Fibroblast of skin of right biceps (primary cell): ENCODE measurements around the gene SLC12A5.

Experiments
- DNase-seq: peaks from one replicate; pipeline ENCODE4 v3.0.0-alpha.2; 2013

Gene SLC12A5

GRCh38 chr20:46030284-46031013 lies 1.4 kb downstream of the SLC12A5 start:
- no peak for DNase-seq

GRCh38 chr20:46031014-46031569 lies 2.1 kb downstream of the SLC12A5 start:
- no peak for DNase-seq

GRCh38 chr20:46031701-46032254 lies 2.8 kb downstream of the SLC12A5 start:
- DNase-seq: no peak

GRCh38 chr20:46034039-46034438 lies 5.0 kb downstream of the SLC12A5 start:
- no peak for DNase-seq

GRCh38 chr20:46035253-46035652 lies 6.2 kb downstream of the SLC12A5 start:
- DNase-seq: no peak

GRCh38 chr20:46035713-46036112 lies 6.7 kb downstream of the SLC12A5 start:
- DNase-seq: no peak

- DNase-seq: no peak
Observed at GRCh38 chr20:46036370-46036769, 7.4 kb downstream of the SLC12A5 start.

GRCh38 chr20:46037036-46037435 lies 8.0 kb downstream of the SLC12A5 start:
- no peak for DNase-seq

GRCh38 chr20:46040902-46041535 lies 12.0 kb downstream of the SLC12A5 start:
- peak; percentile 35 for DNase-seq

GRCh38 chr20:46043556-46043955 lies 14.5 kb downstream of the SLC12A5 start:
- DNase-seq: no peak

- no peak for DNase-seq
Observed at GRCh38 chr20:46044896-46045295, 15.9 kb downstream of the SLC12A5 start.

- no peak for DNase-seq
Observed at GRCh38 chr20:46046588-46047310, 17.7 kb downstream of the SLC12A5 start.

- DNase-seq: no peak
Observed at GRCh38 chr20:46047821-46048220, 18.8 kb downstream of the SLC12A5 start.

- no peak for DNase-seq
Observed at GRCh38 chr20:46049190-46049589, 20.2 kb downstream of the SLC12A5 start.

- no peak for DNase-seq
Observed at GRCh38 chr20:46049815-46050214, 20.8 kb downstream of the SLC12A5 start.

GRCh38 chr20:46050444-46050843 lies 21.4 kb downstream of the SLC12A5 start:
- no peak for DNase-seq

GRCh38 chr20:46050885-46051284 lies 21.9 kb downstream of the SLC12A5 start:
- DNase-seq: no peak

GRCh38 chr20:46051556-46052308 lies 22.7 kb downstream of the SLC12A5 start:
- DNase-seq: peak; percentile 3

- no peak for DNase-seq
Observed at GRCh38 chr20:46053416-46053815, 24.4 kb downstream of the SLC12A5 start.

GRCh38 chr20:46054606-46055005 lies 25.6 kb downstream of the SLC12A5 start:
- no peak for DNase-seq

GRCh38 chr20:46055269-46055668 lies 26.3 kb downstream of the SLC12A5 start:
- no peak for DNase-seq

GRCh38 chr20:46056027-46056833 lies 27.2 kb downstream of the SLC12A5 start:
- no peak for DNase-seq
